Psoas muscle (tissue), 8 donors: ENCODE data around the gene CDH7. TPM values are rescaled to one million over a fixed set of nuclear protein-coding genes. Genes with fewer than 3 reads are reported as not detected.

Source experiments
- ATAC-seq, 4 donors: fragments of 200-7000 bp; cut with Tn5 transposase; one replicate each; pipeline ENCODE4 v1.9.1; 2020; ENCODE audit warnings: moderate library complexity in 3 of 4, mild to moderate bottlenecking in 2 of 4
- DNase-seq, 2 donors: peaks; one replicate each; pipeline ENCODE4 v3.0.0-alpha.2; 2020
- H3K27ac ChIP-seq: fragments of 200-600 bp; one replicate; pipeline ENCODE4 v1.8.0; 2022
- H3K27me3 ChIP-seq, 3 donors: fragments of 200-600 bp in 1 of 3; one replicate each; pipeline versions ENCODE4 v1.6.1 to v1.8.0; 2013 to 2022; ENCODE audit warnings: low read length in 2 of 3, mild to moderate bottlenecking in 2 of 3, moderate library complexity in 1 of 3; ENCODE audit not compliant: insufficient read depth in 3 of 3
- H3K36me3 ChIP-seq, 2 donors: fragments of 200-600 bp in 1 of 2; one replicate each; pipeline versions ENCODE4 v1.6.1 to v1.8.0; 2013 to 2022; ENCODE audit warnings: low read depth in 1 of 2, mild to moderate bottlenecking in 1 of 2, moderate library complexity in 1 of 2; ENCODE audit not compliant: insufficient read depth in 1 of 2
- H3K4me1 ChIP-seq: fragments of 200-600 bp; one replicate; pipeline ENCODE4 v1.8.0; 2022
- H3K4me3 ChIP-seq: fragments of 200-600 bp; one replicate; pipeline ENCODE4 v1.8.0; 2022; ENCODE audit warnings: mild to moderate bottlenecking
- H3K9me3 ChIP-seq: fragments of 200-600 bp; one replicate; pipeline ENCODE4 v1.8.0; 2022
- CTCF ChIP-seq: fragments of 200-600 bp; IDR thresholded peaks from one replicate; pipeline ENCODE4 v1.8.0; 2022; ENCODE audit warnings: antibody characterized with exemption
- WGBS, 3 donors: extraction: QIAGEN DNeasy Blood & Tissue Kit; methylation state at CpG; one replicate each; pipeline versions ENCODE4 v1.1.6 to v1.1.7; 2013; 5-methylcytosine and 5-hydroxymethylcytosine counted together
- intact Hi-C, 2 donors: fragments of 100-400 bp; cut with DNase I; formaldehyde crosslinking; loops; one replicate each; pipeline versions ENCODE4 v1.11.0 to v1.14.2; 2022
- polyA plus RNA-seq, 3 donors: library from polyadenylated mRNA; stranded (reverse); fragments of 200-250 nt; gene quantifications; one replicate each; pipeline ENCODE4 v1.2.3, GENCODE V29; 2013
- total RNA-seq, 4 donors: library from RNA; stranded (reverse); fragmentation: NEBNext Ultra II Directional in 2 of 4; extraction: Animal tissue kit (Norgen Biotek cat#: 25700) in 2 of 4; gene quantifications; one replicate each; pipeline versions ENCODE4 v1.2.1 to v1.2.4, GENCODE V29; 2021 to 2023
- donor health status: healthy with polysubstance abuse.
- donor health status: DM: no; HTN: no; CAD: no; lungs with moderate emphysema.
- donor health status: Bipolar disorder and iron deficiency.
- donor health status: healthy.
- donor health status: DM: yes; HTN: yes; CAD: no.
- donor health status: DM: no; HTN: no; CAD: no.
- donor health status: DM: no; HTN: no; CAD: no.
- donor health status: DM: yes; HTN: yes; CAD: no.

The CDH7 gene
- total and polyA plus RNA-seq, 7 donors = under 0.01 TPM; not detected in 6

DNA sequence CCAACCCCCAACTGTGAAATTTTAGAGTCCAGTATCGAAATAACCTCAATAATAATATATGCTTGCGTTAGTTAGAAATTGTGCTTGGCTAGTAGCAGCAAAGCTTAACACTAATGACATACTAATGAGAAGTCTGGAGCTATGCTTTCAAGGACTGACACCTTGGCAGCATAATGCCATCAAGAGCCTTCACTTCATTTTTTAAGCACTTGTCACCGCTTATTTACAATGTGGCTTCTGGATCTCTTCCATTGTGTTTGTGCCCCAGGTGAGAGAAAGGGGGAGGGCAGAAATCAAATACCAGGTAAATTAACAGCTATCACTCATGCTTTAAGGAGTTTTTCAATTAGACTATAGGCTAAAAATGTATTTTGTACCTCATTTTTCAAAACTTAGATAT is 101.5 kb downstream of the CDH7 start:
- DNase-seq (no peak), ATAC-seq (no peak)
- H3K27ac ChIP-seq = no peak overlapping the region
- intact Hi-C loops = no loop called here
- H3K27me3 ChIP-seq = no peaks in the 10 kb centered on the region
- H3K4me3 ChIP-seq = no peak overlapping the region
- H3K36me3 ChIP-seq = no peaks in the 10 kb centered on the region
- 85 to 91% (median 86%) methylated on average over 3 of the region's 3 CpGs for WGBS, 3 donors
- no peaks in the 10 kb centered on the region for H3K9me3 ChIP-seq
- TF ChIP-seq CTCF = no peak
- no peaks in the 10 kb centered on the region for H3K4me1 ChIP-seq

DNA sequence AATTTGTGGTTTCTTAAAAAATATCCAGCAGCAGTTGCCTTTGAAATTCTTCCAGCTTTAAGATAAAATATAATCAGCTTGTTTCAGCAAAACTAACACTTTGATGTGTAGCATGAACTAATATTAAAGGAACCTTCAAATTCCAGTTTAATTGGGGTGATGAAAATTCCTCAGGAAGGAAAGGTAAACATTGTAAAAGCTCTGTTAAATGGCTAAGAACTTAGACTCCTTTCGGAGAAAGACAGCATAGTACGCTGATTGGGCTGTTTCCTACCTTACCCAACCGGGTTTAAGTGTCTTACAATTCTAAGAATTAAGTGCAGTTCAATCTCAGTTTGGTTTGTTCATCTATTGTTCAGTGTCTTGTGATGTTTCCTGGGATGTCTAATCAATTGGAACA is 108.3 kb downstream of the CDH7 start:
- Histone ChIP-seq H3K36me3 (no peaks in the 10 kb centered on the region), H3K4me3 (no peak overlapping the region), H3K27ac (no peak overlapping the region), H3K27me3 (no peaks in the 10 kb centered on the region), H3K4me1 (no peaks in the 10 kb centered on the region), H3K9me3 (no peaks in the 10 kb centered on the region)
- WGBS, 3 donors = 24 to 30% (median 29%) methylated on average over 3 of the region's 3 CpGs
- intact Hi-C loops = no loop called here
- no peak for TF ChIP-seq CTCF
- DNase-seq (no peak), ATAC-seq (no peak)

- TF ChIP-seq CTCF = no peak
- intact Hi-C loops = no loop called here
- H3K27ac ChIP-seq = no peak overlapping the region
- H3K9me3 ChIP-seq = no peaks in the 10 kb centered on the region
- H3K4me1 ChIP-seq = no peaks in the 10 kb centered on the region
- no peaks in the 10 kb centered on the region for H3K27me3 ChIP-seq
- no peak for ATAC-seq
- WGBS, 3 donors = 24 to 88% (median 59%) methylated on average over 3 of the region's 3 CpGs
- no peaks in the 10 kb centered on the region for H3K36me3 ChIP-seq
- H3K4me3 ChIP-seq = no peak overlapping the region
- no peak for DNase-seq
Observed at GRCh38 chr18:65869527-65869926, 118.7 kb downstream of the CDH7 start.

DNA sequence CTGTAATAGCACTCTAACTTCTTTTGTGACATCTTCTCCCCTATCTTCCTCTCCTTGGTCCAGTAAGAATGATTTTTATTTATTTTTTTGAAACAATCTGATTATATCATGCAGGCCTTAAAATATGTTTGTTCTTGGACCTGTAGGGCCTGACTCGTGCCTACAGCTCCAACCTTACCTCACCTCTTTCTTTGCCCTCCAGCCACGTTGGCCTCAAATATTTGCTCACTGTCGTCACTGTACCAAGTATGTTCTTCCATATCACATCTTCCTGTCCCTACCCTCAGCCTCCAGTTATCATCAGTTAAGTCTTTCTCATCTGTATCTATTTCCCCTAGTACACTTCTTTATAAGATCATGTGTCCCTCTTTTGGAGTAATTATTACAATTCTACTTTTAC is 125.5 kb downstream of the CDH7 start:
- intact Hi-C loops = no loop called here
- Histone ChIP-seq H3K4me3 (no peak overlapping the region), H3K27ac (no peak overlapping the region), H3K27me3 (no peaks in the 10 kb centered on the region), H3K9me3 (no peaks in the 10 kb centered on the region), H3K4me1 (no peaks in the 10 kb centered on the region), H3K36me3 (no peaks in the 10 kb centered on the region)
- DNase-seq (no peak), ATAC-seq (no peak)
- 68 to 82% (median 71%) methylated on average over 3 of the region's 3 CpGs for WGBS, 3 donors
- TF ChIP-seq CTCF = no peak

DNA sequence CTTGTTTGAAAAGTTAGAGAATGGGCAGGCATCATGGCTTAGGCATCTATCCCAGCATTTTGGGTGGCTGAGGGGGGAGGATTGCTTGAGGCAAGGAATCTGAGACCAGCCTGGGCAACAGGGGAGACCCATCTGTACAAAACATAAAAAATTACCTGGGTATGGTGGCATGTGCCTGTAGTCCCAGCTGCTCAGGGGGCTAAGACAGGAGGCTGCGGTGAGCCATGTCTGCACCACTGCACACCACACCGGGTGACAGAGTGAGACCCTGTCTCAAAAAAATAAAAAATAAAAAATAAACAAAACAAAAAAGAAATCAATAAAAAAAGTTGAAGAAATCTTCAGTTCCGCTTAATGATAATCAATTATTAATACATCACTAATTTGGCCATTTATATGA is 146.5 kb downstream of the CDH7 start:
- 93 to 98% (median 95%) methylated on average over 3 of the region's 3 CpGs for WGBS, 3 donors
- intact Hi-C loops = no loop called here

More for the DNA sequence above, 146.5 kb downstream of the CDH7 start:
- Histone ChIP-seq H3K27ac (no peak overlapping the region), H3K9me3 (no peaks in the 10 kb centered on the region), H3K4me3 (no peak overlapping the region), H3K36me3 (no peaks in the 10 kb centered on the region), H3K27me3 (no peaks in the 10 kb centered on the region), H3K4me1 (no peaks in the 10 kb centered on the region)
- ATAC-seq = no peak
- TF ChIP-seq CTCF = no peak
- DNase-seq = no peak
